B cell (primary cell): Measurements from ENCODE around the gene SOX13. TPM values are rescaled to one million over a fixed set of nuclear protein-coding genes. Genes with fewer than 3 reads are reported as not detected.
A peak's percentile ranks its signal among the peaks of the same experiment; 100 is the strongest.

Experiments
- ATAC-seq: fragments of 200-7000 bp; cut with Tn5 transposase; one replicate; pipeline ENCODE4 v1.10.0; 2021; ENCODE audit warnings: low read depth, mild to moderate bottlenecking, moderate number of reproducible peaks, moderate library complexity
- CTCF ChIA-PET: fragments of 350-600 bp; sonication (Branson Sonifier 250); formaldehyde crosslinking; loops from one replicate; lab custom pipeline; 2021; ENCODE audit warnings: antibody characterized with exemption, inconsistent platforms; lab: Charles Lee
- POLR2A ChIA-PET: fragments of 350-600 bp; sonication (Branson Sonifier 250); formaldehyde crosslinking; loops from one replicate; lab custom pipeline; 2021; ENCODE audit warnings: antibody characterized with exemption; lab: Charles Lee
- DNase-seq: peaks from one replicate; pipeline ENCODE4 v3.0.0; 2013
- H2AFZ ChIP-seq: 2 replicates; pipeline ENCODE4 v1.6.1; 2012; ENCODE audit warnings: mild to moderate bottlenecking, low read depth, low read length; ENCODE audit not compliant: insufficient read depth, poor library complexity, severe bottlenecking
- H3K27ac ChIP-seq, 2 donors: 1 replicate in 1 of 2; 2 replicates in 1 of 2; pipeline ENCODE4 v1.5.1; 2012 to 2013; ENCODE audit warnings: low read length in 2 of 2, mild to moderate bottlenecking in 2 of 2, moderate library complexity in 1 of 2
- H3K27me3 ChIP-seq, 4 experiments: fragments of 200-600 bp in 1 of 4; sonication (generic) in 1 of 4; replicated peaks in 1 of 4; 1 replicate in 2 of 4; 2 replicates in 2 of 4; pipeline versions ENCODE4 v1.6.1 to v1.7.0; 2013 to 2016; ENCODE audit warnings: low read length in 3 of 4, mild to moderate bottlenecking in 2 of 4, mixed read lengths in 1 of 4, moderate library complexity in 1 of 4; ENCODE audit not compliant: insufficient read depth in 4 of 4, control insufficient read depth in 3 of 4; ENCODE audit errors: control extremely low read depth in 1 of 4
- H3K36me3 ChIP-seq, 2 experiments: replicated peaks in 1 of 2; 1 replicate in 1 of 2; 2 replicates in 1 of 2; pipeline versions ENCODE4 v1.6.1 to v1.7.1; 2013; ENCODE audit warnings: low read length in 1 of 2; ENCODE audit not compliant: insufficient read depth in 2 of 2, control insufficient read depth in 1 of 2; ENCODE audit errors: control extremely low read depth in 1 of 2, extremely low read depth in 1 of 2
- H3K4me1 ChIP-seq, 2 donors: fragments of 200-600 bp in 1 of 2; sonication (generic) in 1 of 2; 1 replicate in 1 of 2; 2 replicates in 1 of 2; pipeline versions ENCODE4 v1.5.1 to v1.6.1; 2013 to 2017; ENCODE audit warnings: low read length in 2 of 2; ENCODE audit not compliant: control insufficient read depth in 2 of 2, insufficient read depth in 2 of 2
- H3K4me2 ChIP-seq: replicated peaks from 2 replicates; pipeline ENCODE3; 2012; ENCODE audit warnings: mild to moderate bottlenecking, low read depth, low read length; ENCODE audit not compliant: poor library complexity, severe bottlenecking
- H3K4me3 ChIP-seq, 5 experiments: fragments of 200-600 bp in 1 of 5; sonication (generic) in 1 of 5; 1 replicate in 3 of 5; 2 replicates in 2 of 5; pipeline versions ENCODE4 v1.5.1 to v1.7.0; 2011 to 2016; ENCODE audit warnings: low read length in 4 of 5, mild to moderate bottlenecking in 4 of 5, low read depth in 2 of 5, control low read depth in 1 of 5, moderate library complexity in 1 of 5; ENCODE audit not compliant: insufficient read depth in 1 of 5; ENCODE audit errors: control extremely low read depth in 1 of 5, extremely low read depth in 1 of 5
- H3K79me2 ChIP-seq: fragments of 200-600 bp; sonication (generic); one replicate; pipeline ENCODE4 v1.6.0; 2016; ENCODE audit warnings: low read length; ENCODE audit not compliant: control insufficient read depth, insufficient read depth
- H3K9ac ChIP-seq: fragments of 200-600 bp; sonication (generic); 2 replicates; pipeline ENCODE4 v1.6.1; 2017; ENCODE audit warnings: mild to moderate bottlenecking, low read length, moderate library complexity
- H3K9me3 ChIP-seq, 3 donors: one replicate each; pipeline versions ENCODE4 v1.6.1 to v1.7.1; 2013; ENCODE audit warnings: low read length in 2 of 3; ENCODE audit not compliant: control insufficient read depth in 2 of 3, insufficient read depth in 1 of 3; ENCODE audit errors: control extremely low read depth in 1 of 3
- H4K20me1 ChIP-seq: 2 replicates; pipeline ENCODE4 v1.6.0; 2012; ENCODE audit warnings: mild to moderate bottlenecking, low read length; ENCODE audit not compliant: insufficient read depth, control insufficient read depth, poor library complexity, severe bottlenecking
- H3K27ac Mint-ChIP-seq: one replicate; pipeline ENCODE4 v1.8.0; 2021; ENCODE audit warnings: mixed read lengths
- H3K27me3 Mint-ChIP-seq: one replicate; pipeline ENCODE4 v1.8.0; 2021; ENCODE audit warnings: mixed read lengths
- H3K4me1 Mint-ChIP-seq: one replicate; pipeline ENCODE4 v1.8.0; 2021; ENCODE audit warnings: mixed read lengths
- H3K4me3 Mint-ChIP-seq: one replicate; pipeline ENCODE4 v1.8.0; 2021; ENCODE audit warnings: mixed read lengths
- H3K9me3 Mint-ChIP-seq: one replicate; pipeline ENCODE4 v1.8.0; 2022; ENCODE audit warnings: mixed read lengths; ENCODE audit not compliant: insufficient read depth
- EZH2 ChIP-seq: IDR thresholded peaks from 2 replicates; pipeline ENCODE4 v1.6.1; 2012; ENCODE audit warnings: borderline replicate concordance, low read depth, mild to moderate bottlenecking, moderate library complexity, low read length; ENCODE audit not compliant: insufficient read depth, poor library complexity, severe bottlenecking
- WGBS: methylation state at CpG from one replicate; pipeline ENCODE4 v1.1.5; 2013; ENCODE audit warnings: missing lambda C conversion rate; ENCODE audit not compliant: insufficient coverage; 5-methylcytosine and 5-hydroxymethylcytosine counted together
- intact Hi-C: fragments of 100-400 bp; cut with micrococcal nuclease; formaldehyde crosslinking; loops from one replicate; pipeline ENCODE4 v1.10.0; 2022
- polyA plus RNA-seq: library from polyadenylated mRNA; depleted of rRNA; stranded (reverse); fragments of >200 nt; gene quantifications from 2 replicates; pipeline ENCODE4 v1.2.3, GENCODE V29; 2012
- total RNA-seq, 2 donors: library from RNA; stranded (reverse); fragments of 120-200 nt in 1 of 2; gene quantifications; 1 replicate in 1 of 2; 2 replicates in 1 of 2; pipeline versions ENCODE4 v1.2.3 to v1.2.4, GENCODE V29; 2013 to 2022
- TF ChIP-seq, protein P1 (sequence below): fragments of 200-600 bp; IDR thresholded peaks from one replicate; pipeline ENCODE4 v1.8.0; 2022; ENCODE audit warnings: antibody characterized with exemption, mild to moderate bottlenecking

SOX13 gene
- total and polyA plus RNA-seq, 2 donors (not counting 1 experiment from before 2014, with no cell fraction given), result 0.15 to 1.3 TPM

GRCh38 chr1:204073837-204074273 is 940 bp downstream of the SOX13 start:
- DNase-seq (peak; percentile 29), ATAC-seq (no peak)
- H2AFZ ChIP-seq, result peak overlapping the region; percentile 28
- intact Hi-C loops, result no loop called here
- ChIA-PET CTCF (no interaction called here), POLR2A (no interaction called here)
- H3K27ac Mint-ChIP-seq, result no peak overlapping the region
- no peaks in the 10 kb centered on the region for H4K20me1 ChIP-seq
- H3K36me3 ChIP-seq, result no peaks in the 10 kb centered on the region
- H3K27me3 Mint-ChIP-seq, result peaks cover 75% of the 10 kb centered on the region
- H3K27me3 ChIP-seq, result peaks cover 0 to 57% (median 21%) of the 10 kb centered on the region in 4 experiments
- H3K79me2 ChIP-seq, result no peaks in the 10 kb centered on the region
- H3K4me2 ChIP-seq, result peak overlapping the region; percentile 82
- WGBS, result 3% methylated on average over 34 of the region's 39 CpGs
- no peak for TF ChIP-seq EZH2
- TF ChIP-seq, protein P1, sequence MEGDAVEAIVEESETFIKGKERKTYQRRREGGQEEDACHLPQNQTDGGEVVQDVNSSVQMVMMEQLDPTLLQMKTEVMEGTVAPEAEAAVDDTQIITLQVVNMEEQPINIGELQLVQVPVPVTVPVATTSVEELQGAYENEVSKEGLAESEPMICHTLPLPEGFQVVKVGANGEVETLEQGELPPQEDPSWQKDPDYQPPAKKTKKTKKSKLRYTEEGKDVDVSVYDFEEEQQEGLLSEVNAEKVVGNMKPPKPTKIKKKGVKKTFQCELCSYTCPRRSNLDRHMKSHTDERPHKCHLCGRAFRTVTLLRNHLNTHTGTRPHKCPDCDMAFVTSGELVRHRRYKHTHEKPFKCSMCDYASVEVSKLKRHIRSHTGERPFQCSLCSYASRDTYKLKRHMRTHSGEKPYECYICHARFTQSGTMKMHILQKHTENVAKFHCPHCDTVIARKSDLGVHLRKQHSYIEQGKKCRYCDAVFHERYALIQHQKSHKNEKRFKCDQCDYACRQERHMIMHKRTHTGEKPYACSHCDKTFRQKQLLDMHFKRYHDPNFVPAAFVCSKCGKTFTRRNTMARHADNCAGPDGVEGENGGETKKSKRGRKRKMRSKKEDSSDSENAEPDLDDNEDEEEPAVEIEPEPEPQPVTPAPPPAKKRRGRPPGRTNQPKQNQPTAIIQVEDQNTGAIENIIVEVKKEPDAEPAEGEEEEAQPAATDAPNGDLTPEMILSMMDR, result no peak
- no peak overlapping the region for H3K27ac ChIP-seq
- H3K4me3 Mint-ChIP-seq, result peak overlapping the region; percentile 74
- H3K9me3 Mint-ChIP-seq, result no peaks in the 10 kb centered on the region
- peak overlapping the region; percentile 48 for H3K9ac ChIP-seq
- H3K4me3 ChIP-seq, result peak overlapping the region in 3 of 5 experiments; percentile 27 to 51 (median 46)
- peaks cover 0 to 3% (median 0%) of the 10 kb centered on the region in 3 donors for H3K9me3 ChIP-seq
- H3K4me1 ChIP-seq, result peaks cover 19 to 21% of the 10 kb centered on the region in 2 donors
- H3K4me1 Mint-ChIP-seq, result peaks cover 27% of the 10 kb centered on the region

DNA sequence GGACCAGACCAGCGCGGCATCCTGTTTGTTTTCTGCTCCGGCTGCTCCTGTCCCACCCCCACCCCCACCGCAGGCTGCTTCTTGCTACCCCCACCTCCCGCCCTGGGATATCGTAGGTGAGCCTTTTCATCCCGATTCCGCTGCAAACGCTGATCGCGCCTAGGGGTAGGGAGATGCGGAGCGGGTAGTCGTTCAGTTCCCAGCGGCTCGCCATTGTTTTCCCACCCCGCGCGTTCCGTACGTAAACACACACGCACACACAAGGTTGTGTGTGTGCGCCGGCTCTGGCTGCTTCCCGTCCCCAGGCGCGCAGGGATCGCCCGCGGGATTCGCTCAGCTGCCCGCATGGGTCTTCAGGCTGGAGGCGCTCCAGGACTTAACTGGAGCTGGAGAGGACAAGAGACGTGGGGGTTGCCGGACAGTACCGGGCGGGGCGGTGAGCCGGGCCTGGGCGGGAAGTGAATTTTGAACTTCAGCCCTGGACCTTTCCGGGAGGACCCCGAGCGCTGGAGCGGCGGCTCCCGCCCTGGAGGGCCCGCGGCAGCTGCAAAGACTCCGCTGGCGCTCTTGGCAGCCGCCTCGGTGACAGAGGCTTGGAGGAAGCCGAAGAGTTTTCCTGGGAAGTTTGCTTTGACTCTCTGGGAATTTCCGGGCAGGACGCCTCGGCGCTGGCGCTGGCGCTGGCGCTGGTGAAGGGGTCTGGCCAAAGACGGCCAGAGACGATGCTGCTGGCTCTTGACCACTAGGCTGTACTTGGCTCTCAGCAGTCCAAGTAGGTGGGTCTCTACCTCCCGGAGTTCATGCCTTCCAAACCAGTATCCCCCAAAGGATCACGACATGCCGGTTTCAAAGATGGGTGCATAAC is 1.6 kb downstream of the SOX13 start:
- H2AFZ ChIP-seq, result peak overlapping the region; percentile 28
- no peaks in the 10 kb centered on the region for H3K9me3 ChIP-seq
- TF ChIP-seq EZH2, result no peak
- TF ChIP-seq, protein P1, result no peak
- ATAC-seq (no peak), DNase-seq (no peak)
- peak overlapping the region in 3 of 5 experiments; percentile 27 to 51 (median 46) for H3K4me3 ChIP-seq
- H3K27me3 Mint-ChIP-seq, result peaks cover 68% of the 10 kb centered on the region
- ChIA-PET POLR2A (no interaction called here), CTCF (no interaction called here)
- H4K20me1 ChIP-seq, result no peaks in the 10 kb centered on the region
- no peak overlapping the region for H3K27ac ChIP-seq
- H3K27ac Mint-ChIP-seq, result no peak overlapping the region
- H3K4me1 Mint-ChIP-seq, result peaks cover 27% of the 10 kb centered on the region
- peak overlapping the region; percentile 82 for H3K4me2 ChIP-seq
- H3K27me3 ChIP-seq, result peaks cover 0 to 55% (median 21%) of the 10 kb centered on the region in 4 experiments
- peak overlapping the region; percentile 29 for H3K9ac ChIP-seq
- intact Hi-C loops, result no loop called here
- no peaks in the 10 kb centered on the region for H3K79me2 ChIP-seq
- H3K4me1 ChIP-seq, result peaks cover 19 to 21% of the 10 kb centered on the region in 2 donors
- H3K4me3 Mint-ChIP-seq, result peak overlapping the region; percentile 74
- 4% methylated on average over 63 of the region's 65 CpGs for WGBS
- H3K36me3 ChIP-seq, result no peaks in the 10 kb centered on the region
- H3K9me3 Mint-ChIP-seq, result no peaks in the 10 kb centered on the region
